HG03342 (cell line): Measurements from ENCODE around the gene SYNJ2.
A peak's percentile ranks its signal among the peaks of the same experiment; 100 is the strongest.

ENCODE experiments used
- ATAC-seq: cut with Tn5 transposase; IDR thresholded peaks from one replicate; pipeline ENCODE4 v1.9.1; 2021; ENCODE audit warnings: mild to moderate bottlenecking, moderate library complexity; ENCODE audit not compliant: unreplicated experiment

The SYNJ2 gene

GRCh38 chr6:157996201-157996712, 14.6 kb downstream of the SYNJ2 start:
- ATAC-seq, result no peak

GRCh38 chr6:157996918-157997702, 15.4 kb downstream of the SYNJ2 start:
- ATAC-seq, result no peak

GRCh38 chr6:157997893-157998608, 16.4 kb downstream of the SYNJ2 start:
- ATAC-seq, result no peak

DNA sequence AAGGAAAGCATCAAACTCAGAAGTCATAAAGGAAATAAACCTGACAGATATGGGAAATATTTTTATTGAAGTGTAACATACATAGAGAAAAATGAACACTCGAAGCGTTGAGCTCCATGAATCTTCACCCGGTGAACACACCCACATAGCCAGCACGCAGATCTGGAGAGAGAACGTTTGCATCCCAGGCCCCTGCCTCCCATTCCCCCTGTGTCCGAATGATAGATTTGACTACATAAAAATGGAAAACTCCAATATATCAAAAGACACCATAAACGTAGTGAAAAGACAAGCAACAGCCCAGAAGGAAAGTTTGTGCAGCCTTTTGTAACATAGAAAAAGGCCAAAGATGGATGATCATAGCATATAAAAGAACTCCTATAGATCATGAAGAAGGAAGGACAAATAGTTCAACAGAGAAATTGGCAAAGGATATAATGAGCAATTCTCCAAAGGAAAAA, 17.1 kb downstream of the SYNJ2 start:
- no peak for ATAC-seq

- no peak for ATAC-seq
Observed at GRCh38 chr6:157999168-158000051, 17.7 kb downstream of the SYNJ2 start.

DNA sequence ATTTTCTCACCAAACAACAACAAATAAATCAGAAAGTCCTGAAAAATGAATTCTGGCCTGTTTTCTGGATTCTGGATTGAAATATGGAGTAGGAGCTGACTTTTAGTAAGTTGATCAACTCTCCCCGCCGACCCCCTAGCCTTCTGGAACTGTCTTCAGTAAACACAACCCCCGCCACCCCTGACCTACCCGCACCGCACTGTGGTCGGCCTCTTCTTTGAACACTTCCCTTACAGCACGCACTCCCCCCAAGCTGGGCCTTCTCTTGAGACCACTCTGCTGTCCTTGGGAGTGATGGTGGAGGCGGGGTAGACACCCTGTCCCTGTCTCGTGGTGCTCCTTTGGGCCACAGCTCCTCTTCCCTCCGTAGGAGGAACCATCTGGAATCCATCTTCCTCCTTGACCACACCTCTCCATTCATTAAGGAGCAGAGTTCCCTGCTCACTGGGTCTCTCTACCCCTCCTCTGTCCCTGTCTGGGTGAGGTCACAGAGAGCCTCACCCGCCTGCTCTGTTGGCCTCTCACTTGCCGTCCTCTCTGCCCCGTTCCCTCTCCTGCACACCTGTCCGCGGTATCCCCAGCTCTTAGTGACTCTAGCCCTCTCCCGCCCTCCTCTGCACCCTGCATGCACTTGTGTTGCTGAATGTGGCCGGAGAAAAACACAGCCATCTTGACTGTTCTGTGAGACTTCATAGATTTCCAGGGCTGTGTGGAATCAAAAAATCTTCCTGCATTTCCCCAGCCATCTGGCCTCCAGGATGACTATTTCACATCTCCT, 19.1 kb downstream of the SYNJ2 start:
- no peak for ATAC-seq

DNA sequence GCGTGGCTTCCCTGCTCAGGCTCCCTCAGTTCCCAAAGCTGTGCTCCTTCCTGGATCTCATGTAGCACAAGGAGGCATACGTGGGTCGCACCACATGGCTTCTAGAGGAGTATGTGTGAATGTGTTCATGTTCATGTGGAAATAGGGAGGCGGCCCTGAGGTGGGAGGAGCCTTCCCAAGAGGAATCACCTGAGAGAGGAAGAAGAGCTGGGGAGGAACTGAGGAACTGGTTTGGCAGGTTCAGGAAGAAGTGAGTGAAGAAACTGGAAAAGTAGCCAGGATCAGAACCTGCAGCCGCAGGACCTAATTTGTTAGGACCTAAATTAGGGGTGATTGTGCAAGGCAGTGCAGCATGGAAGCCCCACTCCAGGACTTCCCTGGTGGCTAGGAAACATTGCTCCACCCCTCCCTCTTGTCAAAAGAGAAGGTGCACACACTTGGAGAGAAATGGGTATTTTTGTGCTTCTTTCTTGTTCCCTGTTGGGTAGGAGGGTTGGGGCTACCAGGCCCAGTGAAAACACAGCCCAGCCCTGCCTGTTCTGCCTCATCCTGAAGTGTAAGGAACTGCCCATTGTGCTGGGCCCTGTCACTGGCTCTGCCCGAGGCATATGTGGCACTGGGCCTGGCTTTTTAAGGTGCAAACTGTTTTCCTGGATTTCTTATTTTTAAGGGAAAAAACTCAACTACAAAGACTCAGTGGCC, 20.7 kb downstream of the SYNJ2 start:
- no peak for ATAC-seq

DNA sequence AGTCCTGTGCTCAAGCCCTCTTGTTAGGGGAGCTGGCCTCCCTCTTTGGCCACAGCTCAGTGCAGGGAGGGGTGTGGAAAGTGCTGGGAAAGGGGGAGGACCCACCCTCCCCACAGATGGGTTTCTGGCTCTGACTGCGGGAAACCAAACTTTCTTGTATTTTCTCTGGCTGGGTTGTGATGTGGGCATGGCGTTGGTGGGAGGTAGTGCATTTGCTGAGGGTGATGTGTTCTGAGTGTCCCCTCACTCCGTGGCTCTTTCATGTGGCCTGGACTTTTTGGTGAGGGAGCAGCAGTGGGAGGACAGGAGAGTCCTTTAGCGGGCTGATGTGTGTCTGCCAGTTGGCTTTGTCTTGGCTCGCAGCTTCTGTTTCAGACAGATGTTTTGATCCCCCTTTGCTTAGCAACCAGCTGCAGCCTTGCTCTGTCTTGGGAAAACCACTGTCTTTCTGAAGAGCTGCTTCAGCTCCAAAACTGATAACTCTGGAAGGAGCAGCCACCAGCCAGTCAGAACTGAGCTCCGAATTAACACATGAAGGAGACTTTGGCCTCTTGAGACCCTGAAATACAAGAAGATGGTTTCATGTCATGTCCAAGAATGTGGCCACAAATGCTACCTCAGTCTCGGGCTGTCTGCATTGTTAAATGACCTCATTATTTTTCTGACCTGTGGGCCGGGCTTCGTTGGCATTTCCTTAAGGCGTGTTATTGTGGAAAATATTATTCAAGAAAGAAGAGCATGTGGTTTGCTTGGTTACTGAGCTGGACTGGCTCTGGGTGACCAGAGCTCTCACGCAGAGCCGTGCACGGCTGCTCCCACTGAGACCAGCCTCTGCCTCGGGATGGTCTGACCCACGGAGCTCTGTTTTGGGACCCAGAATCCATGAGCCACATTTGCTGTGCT, 21.5 kb downstream of the SYNJ2 start:
- peak; percentile 45 for ATAC-seq

- ATAC-seq, result no peak
Observed at GRCh38 chr6:158003910-158004700, 22.4 kb downstream of the SYNJ2 start.

GRCh38 chr6:158004701-158005095, 23.0 kb downstream of the SYNJ2 start:
- ATAC-seq, result no peak

- no peak for ATAC-seq
Observed at GRCh38 chr6:158005626-158006180, 24.0 kb downstream of the SYNJ2 start.

DNA sequence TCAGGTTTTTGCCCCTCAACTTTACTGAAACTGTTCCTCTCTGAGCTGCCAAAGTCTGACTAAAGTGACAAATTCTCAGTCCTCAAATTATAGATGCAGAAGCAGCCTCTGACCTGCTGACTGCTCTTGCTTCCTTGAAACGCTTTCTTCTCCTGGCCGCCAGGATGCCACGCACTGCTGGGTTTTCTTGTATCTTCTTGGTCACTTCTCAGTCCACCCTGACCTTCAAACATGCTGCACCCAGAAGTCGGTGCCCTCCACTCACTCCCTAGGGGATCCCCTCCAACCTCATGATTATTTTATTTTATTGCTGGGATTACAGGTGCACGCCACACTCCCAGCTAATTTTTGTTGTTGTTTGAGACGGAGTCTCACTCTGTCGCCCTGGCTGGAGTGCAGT, 24.7 kb downstream of the SYNJ2 start:
- no peak for ATAC-seq

GRCh38 chr6:158006821-158007570, 25.3 kb downstream of the SYNJ2 start:
- no peak for ATAC-seq

DNA sequence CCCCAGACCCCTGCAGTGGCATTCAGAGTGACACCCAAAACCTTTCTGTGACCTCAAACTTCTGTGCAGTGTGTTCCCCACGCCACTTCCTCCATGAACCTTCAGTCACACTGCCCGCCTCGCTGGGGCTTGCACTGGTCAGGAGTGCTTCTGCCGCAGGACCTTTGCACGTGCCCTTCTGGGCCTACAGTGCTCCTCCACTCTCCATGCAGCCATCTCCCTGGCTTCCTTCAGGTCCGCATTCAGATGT, 27.1 kb downstream of the SYNJ2 start:
- ATAC-seq, result no peak

- ATAC-seq, result no peak
Observed at GRCh38 chr6:158009114-158009891, 27.6 kb downstream of the SYNJ2 start.

DNA sequence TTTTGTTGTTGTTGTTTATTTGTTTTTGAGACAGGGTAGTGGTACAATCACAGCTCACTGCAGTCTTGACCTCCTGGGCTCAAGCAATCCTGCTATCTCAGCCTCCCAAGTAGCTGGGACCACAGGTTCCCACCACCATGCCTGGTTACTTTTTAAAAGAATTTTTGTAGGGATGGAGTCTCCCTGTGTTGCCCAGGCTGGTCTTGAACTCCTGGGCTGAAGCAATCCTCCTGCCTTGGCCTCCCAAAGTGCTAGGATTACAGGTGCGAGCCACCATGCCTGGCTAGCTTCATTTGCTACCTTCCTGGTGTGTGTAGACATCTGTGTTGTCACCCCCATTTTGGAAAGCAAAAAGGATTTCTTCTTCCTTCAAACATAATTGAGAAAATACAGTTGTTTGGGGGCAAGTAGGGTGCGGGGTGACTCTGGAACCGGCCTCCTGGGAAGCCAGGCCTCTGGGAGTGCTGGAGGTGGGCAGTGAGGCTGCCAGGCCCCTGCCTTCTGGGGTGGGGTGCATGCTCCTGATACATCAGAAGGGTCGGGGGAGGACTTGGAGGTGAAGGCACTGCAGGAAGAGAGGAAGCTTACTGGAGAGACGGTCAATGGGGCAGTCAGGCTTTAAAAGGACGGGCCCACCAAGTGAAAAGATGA, 28.4 kb downstream of the SYNJ2 start:
- ATAC-seq, result no peak
